Measurements from ENCODE around the gene MACROH2A1.

GRCh38 chr5:135434591-135435466 lies 35.8 kb upstream of the MACROH2A1 start:
- TF ChIP-seq RAD21 (IDR thresholded peaks at IDR 0.05; ENCODE audit: low read depth) (no peak), CREB1 (IDR thresholded peaks at IDR 0.05; ENCODE audit: low read depth) (no peak), TAF1 (IDR thresholded peaks at IDR 0.05; ENCODE audit: low read depth) (no peak), EP300 (IDR thresholded peaks at IDR 0.05; ENCODE audit: borderline replicate concordance) (no peak), NFIC (IDR thresholded peaks at IDR 0.05) (no peak), FOXM1 (IDR thresholded peaks at IDR 0.05; ENCODE audit: borderline replicate concordance, low read depth) (no peak), YY1 (IDR thresholded peaks at IDR 0.05; ENCODE audit: low read depth) (no peak), REST (IDR thresholded peaks at IDR 0.05; ENCODE audit: low read depth) (no peak)

All from Ishikawa (cell line).